Endothelial cell of umbilical vein (primary cell): ENCODE data around the gene RHD. TPM values are rescaled to one million over a fixed set of nuclear protein-coding genes. Genes with fewer than 3 reads are reported as not detected.
A peak's percentile ranks its signal among the peaks of the same experiment; 100 is the strongest.
"Not testable (repeated sequence)": the region's sequence is repeated elsewhere in the genome, so short reads cannot be mapped to it uniquely, and the experiment has no call there.

Experiments used
- BruUV-seq: library from RNA; stranded (reverse); fragments of 400-500 nt; replicated peaks from 2 replicates; lab custom pipeline; 2021; lab: Mats Ljungman, UMichigan
- CTCF ChIA-PET: fragments of 300-600, 350-600 bp; sonication (Branson Sonifier 250); formaldehyde crosslinking; loops from one replicate; lab custom pipeline; 2021; ENCODE audit warnings: antibody characterized with exemption, inconsistent platforms; lab: Charles Lee
- POLR2A ChIA-PET: fragments of 300-600, 350-600 bp; sonication (Branson Sonifier 250); formaldehyde crosslinking; loops from one replicate; lab custom pipeline; 2021; ENCODE audit warnings: antibody characterized with exemption, inconsistent platforms; lab: Charles Lee
- DNase-seq: peaks from one replicate; pipeline ENCODE4 v3.0.0-alpha.2; 2011; ENCODE audit warnings: low read depth, low spot score
- FAIRE-seq: peaks from 2 replicates; lab custom pipeline; 2011; peaks lifted over from hg19 to GRCh38; lab: Jason Lieb, UNC
- H2AFZ ChIP-seq: 2 replicates; pipeline ENCODE4 v1.6.0; 2012; ENCODE audit warnings: low read depth, low read length, control low read depth, inconsistent platforms
- H3K27ac ChIP-seq: 2 replicates; pipeline ENCODE4 v1.5.1; 2011; ENCODE audit warnings: low read depth, mild to moderate bottlenecking, control low read depth, low read length, moderate library complexity; ENCODE audit not compliant: insufficient read depth
- H3K27me3 ChIP-seq, 2 experiments: 2 replicates each; pipeline versions ENCODE4 v1.6.0 to v1.6.1; 2011; ENCODE audit warnings: low read length in 2 of 2, mixed read lengths in 1 of 2; ENCODE audit not compliant: control insufficient read depth in 2 of 2, insufficient read depth in 2 of 2
- H3K36me3 ChIP-seq, 2 experiments: 2 replicates in 1 of 2; 3 replicates in 1 of 2; pipeline ENCODE4 v1.5.1; 2011; ENCODE audit warnings: low read length in 2 of 2, mild to moderate bottlenecking in 1 of 2, moderate library complexity in 1 of 2; ENCODE audit not compliant: control insufficient read depth in 2 of 2, insufficient read depth in 2 of 2; ENCODE audit errors: extremely low read depth in 1 of 2
- H3K4me1 ChIP-seq: 3 replicates; pipeline ENCODE4 v1.5.1; 2011; ENCODE audit warnings: mild to moderate bottlenecking, low read length; ENCODE audit not compliant: control insufficient read depth, insufficient read depth; ENCODE audit errors: extremely low read depth
- H3K4me2 ChIP-seq: 2 replicates; pipeline ENCODE4 v1.6.1; 2011; ENCODE audit warnings: low read length, control low read depth, mixed read lengths; ENCODE audit not compliant: insufficient read depth
- H3K4me3 ChIP-seq, 3 experiments: fragments of 200-600 bp in 1 of 3; sonication (generic), shearing (Covaris generic) in 1 of 3; replicated peaks in 1 of 3; 2 replicates each; pipeline ENCODE4 v1.5.1; 2011 to 2016; ENCODE audit warnings: control low read depth in 3 of 3, low read length in 3 of 3, mild to moderate bottlenecking in 2 of 3, inconsistent platforms in 1 of 3, low read depth in 1 of 3, moderate library complexity in 1 of 3; ENCODE audit not compliant: insufficient read depth in 1 of 3
- H3K79me2 ChIP-seq: 2 replicates; pipeline ENCODE4 v1.6.0; 2012; ENCODE audit warnings: low read length, inconsistent platforms; ENCODE audit not compliant: control insufficient read depth, insufficient read depth
- H3K9ac ChIP-seq: replicated peaks from 2 replicates; pipeline ENCODE3; 2011; ENCODE audit warnings: low read length, control low read depth; ENCODE audit not compliant: insufficient read depth; ENCODE audit errors: extremely low read depth
- H3K9me1 ChIP-seq: replicated peaks from 3 replicates; pipeline ENCODE4 v1.6.0; 2011; ENCODE audit warnings: mild to moderate bottlenecking, low read length; ENCODE audit not compliant: control insufficient read depth, insufficient read depth; ENCODE audit errors: extremely low read depth
- H3K9me3 ChIP-seq: replicated peaks from 2 replicates; pipeline ENCODE4 v1.5.1; 2012; ENCODE audit warnings: low read length, inconsistent platforms; ENCODE audit not compliant: control insufficient read depth, insufficient read depth
- H4K20me1 ChIP-seq: replicated peaks from 2 replicates; pipeline ENCODE3; 2011; ENCODE audit warnings: mild to moderate bottlenecking, low read length; ENCODE audit not compliant: control insufficient read depth, insufficient read depth; ENCODE audit errors: extremely low read depth
- CTCF ChIP-seq, 2 donors: IDR thresholded peaks; 1 replicate in 1 of 2; 2 replicates in 1 of 2; pipeline ENCODE4 v1.5.1; 2011; ENCODE audit warnings: low read length in 2 of 2, mild to moderate bottlenecking in 2 of 2, moderate library complexity in 2 of 2, control low read depth in 1 of 2, inconsistent platforms in 1 of 2, low read depth in 1 of 2; ENCODE audit not compliant: insufficient read depth in 1 of 2; ENCODE audit errors: extremely low read depth in 1 of 2
- EZH2 ChIP-seq: IDR thresholded peaks from 2 replicates; pipeline ENCODE4 v1.6.1; 2012; ENCODE audit warnings: borderline replicate concordance, low read depth, mild to moderate bottlenecking, moderate library complexity, low read length, inconsistent platforms; ENCODE audit not compliant: severe bottlenecking
- FOS ChIP-seq: IDR thresholded peaks from 2 replicates; pipeline ENCODE4 v1.6.1; 2011; ENCODE audit warnings: mild to moderate bottlenecking, low read length, moderate library complexity, borderline replicate concordance; ENCODE audit not compliant: insufficient read depth
- GATA2 ChIP-seq: IDR thresholded peaks from 2 replicates; pipeline ENCODE4 v1.7.0; 2011; ENCODE audit warnings: low read depth, mild to moderate bottlenecking, moderate library complexity, mixed read lengths, low read length; ENCODE audit not compliant: insufficient read length, insufficient read depth
- JUN ChIP-seq: IDR thresholded peaks from 2 replicates; pipeline ENCODE4 v1.6.1; 2011; ENCODE audit warnings: borderline replicate concordance, low read depth; ENCODE audit not compliant: insufficient read length, insufficient read depth
- MAX ChIP-seq: IDR thresholded peaks from 2 replicates; pipeline ENCODE4 v1.6.1; 2011; ENCODE audit not compliant: insufficient read depth, insufficient read length
- MYC ChIP-seq: IDR thresholded peaks from one replicate; pipeline ENCODE4 v1.6.1; 2011; ENCODE audit warnings: mild to moderate bottlenecking, low read depth, low read length
- POLR2A ChIP-seq: IDR thresholded peaks from 2 replicates; pipeline ENCODE4 v1.6.1; 2012; ENCODE audit warnings: low read depth, mild to moderate bottlenecking, control low read depth, low read length
- POLR2AphosphoS5 ChIP-seq: IDR thresholded peaks from 2 replicates; pipeline ENCODE4 v1.6.1; 2012; ENCODE audit warnings: low read depth, mild to moderate bottlenecking, control low read depth, low read length, moderate library complexity; ENCODE audit not compliant: insufficient read depth
- dilution Hi-C: fragments of 300-500 bp; cut with MboI; formaldehyde crosslinking; loops from one replicate; pipeline ENCODE4 v1.15.0; 2019; ENCODE audit warnings: low sequenced_read_pairs; ENCODE audit not compliant: extremely low pct_ligation_motif_present
- intact Hi-C: fragments of 100-400 bp; cut with micrococcal nuclease; formaldehyde crosslinking; loops from one replicate; pipeline ENCODE4 v1.10.0; 2022
- polyA plus RNA-seq, 4 experiments: library from polyadenylated mRNA; depleted of rRNA in 3 of 4; stranded (reverse) in 3 of 4; unstranded in 1 of 4; fragments of >200 nt; gene quantifications; 2 replicates each; pipeline versions ENCODE4 v1.2.1 to v1.2.3, GENCODE V29; 2011 to 2012; ENCODE audit warnings: missing spikeins in 1 of 4
- total RNA-seq: library from RNA; stranded (reverse); gene quantifications from 2 replicates; pipeline ENCODE4 v1.2.3, GENCODE V29; 2021

RHD gene
- total and polyA plus RNA-seq, 2 donors (not counting 3 experiments of a cell fraction or from before 2014, with no cell fraction given): not detected

- ChIA-PET POLR2A (interaction anchor here (1.0 to 2.5 kb wide), 2 partner anchors 12 to 14 kb away, joined by 5 to 28 read pairs; partner anchors contain the start of gene RSRP1), CTCF (interaction anchor here (1.0 to 2.1 kb wide), 3 partner anchors 11 to 21 kb away, joined by 3 to 8 read pairs (median 5); partner anchors contain the start of gene RSRP1)
- peak overlapping the region; percentile 64 to 88 (median 87) for H3K4me3 ChIP-seq
- DNase-seq: peak; percentile 71
- TSS peak; percentile 84 for BruUV-seq
- H3K9me3 ChIP-seq: no peaks in the 10 kb centered on the region
- peak overlapping the region; percentile 60 for H3K27ac ChIP-seq
- peak overlapping the region; percentile 45 for H2AFZ ChIP-seq
- H3K4me1 ChIP-seq: peaks cover 18% of the 10 kb centered on the region
- FAIRE-seq: no peak
- H3K79me2 ChIP-seq: peaks cover 20% of the 10 kb centered on the region
- TF ChIP-seq EZH2 (no peak), MAX (no peak), POLR2A (no peak), GATA2 (peak; percentile 81), FOS (no peak), JUN (no peak), MYC (no peak), POLR2AphosphoS5 (peak; percentile 24), CTCF (IDR thresholded peaks at IDR 0.05; ENCODE audit: extremely low read depth in 1 of 2, insufficient read depth in 1 of 2, low read depth in 1 of 2, low read length in 2 of 2) (no peak)
- H4K20me1 ChIP-seq: no peaks in the 10 kb centered on the region
- peak overlapping the region; percentile 77 for H3K4me2 ChIP-seq
- peaks cover 7 to 10% of the 10 kb centered on the region in 2 experiments for H3K36me3 ChIP-seq
- H3K9me1 ChIP-seq: no peaks in the 10 kb centered on the region
- no peaks in the 10 kb centered on the region for H3K27me3 ChIP-seq
- intact Hi-C loops (loop anchor here (1.0 to 10.0 kb wide), 4 partner anchors 14 to 591 kb away; partner anchors contain the start of genes MACO1, RSRP1, SELENON and SRRM1), dilution Hi-C loops (no loop called here)
- H3K9ac ChIP-seq: peak overlapping the region; percentile 79
Measured at GRCh38 chr1:25232866-25233784, 39.2 kb upstream of the RHD start.

GRCh38 chr1:25235411-25235810, 36.9 kb upstream of the RHD start:
- H3K4me2 ChIP-seq, H3K27ac ChIP-seq, H3K9me3 ChIP-seq, H4K20me1 ChIP-seq, H3K9me1 ChIP-seq, CTCF ChIA-PET, H3K4me3 ChIP-seq, H2AFZ ChIP-seq, DNase-seq, FAIRE-seq, BruUV-seq, H3K9ac ChIP-seq, H3K36me3 ChIP-seq, dilution Hi-C loops, H3K27me3 ChIP-seq: not testable (repeated sequence)
- Histone ChIP-seq H3K79me2 (peaks cover 17% of the 10 kb centered on the region), H3K4me1 (peaks cover 16% of the 10 kb centered on the region)
- intact Hi-C loops: loop anchor here (10.0 kb wide), 1 partner anchor 569 kb away; the partner anchor contains the start of gene SELENON
- POLR2A ChIA-PET: interaction anchor here (1.0 kb wide), 1 partner anchor 12 kb away, joined by 5 read pairs; the partner anchor contains the start of gene RSRP1
